GM10248 (cell line): ENCODE results near the gene TRIM36.

ENCODE experiments used
- CTCF ChIA-PET: fragments of 300-600 bp; sonication (Branson Sonifier 250); formaldehyde crosslinking; extraction: SDS; loops from one replicate; lab custom pipeline; 2021; ENCODE audit warnings: antibody characterized with exemption; lab: Yijun Ruan, JAX
- POLR2A ChIA-PET: fragments of 350-650 bp; sonication (Branson Sonifier 250); formaldehyde crosslinking; extraction: SDS; loops from one replicate; lab custom pipeline; 2020; ENCODE audit warnings: antibody characterized with exemption; lab: Yijun Ruan, JAX
- DNase-seq: peaks from one replicate; pipeline ENCODE4 v3.0.0; 2012; ENCODE audit errors: extremely low spot score
- TF ChIP-seq, protein P1 (sequence below): IDR thresholded peaks from 2 replicates; pipeline ENCODE4 v1.5.1; 2012; ENCODE audit warnings: mild to moderate bottlenecking, low read depth; ENCODE audit errors: extremely low read depth, missing control alignments, control extremely low read depth

Gene TRIM36

DNA sequence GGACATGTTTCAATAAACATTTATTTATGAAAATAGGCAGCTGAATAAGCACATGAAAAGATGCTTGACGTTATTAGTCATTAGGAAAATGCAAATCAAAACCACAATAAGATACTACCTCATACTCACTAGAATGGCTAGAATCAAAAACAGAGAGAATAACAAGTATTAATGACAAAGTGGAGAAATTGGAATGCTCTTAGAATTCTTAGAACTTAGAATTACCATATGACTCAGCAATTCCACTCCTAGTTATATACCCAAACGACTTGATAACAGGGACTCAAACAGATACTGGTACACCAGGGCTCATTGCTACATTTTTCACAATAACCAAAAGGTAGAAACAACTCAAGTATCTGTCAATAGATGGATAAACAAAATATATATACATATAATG lies 15.1 kb upstream of the TRIM36 start:
- no peak for DNase-seq
- CTCF ChIA-PET = no interaction called here
- POLR2A ChIA-PET = no interaction called here
- TF ChIP-seq, protein P1, sequence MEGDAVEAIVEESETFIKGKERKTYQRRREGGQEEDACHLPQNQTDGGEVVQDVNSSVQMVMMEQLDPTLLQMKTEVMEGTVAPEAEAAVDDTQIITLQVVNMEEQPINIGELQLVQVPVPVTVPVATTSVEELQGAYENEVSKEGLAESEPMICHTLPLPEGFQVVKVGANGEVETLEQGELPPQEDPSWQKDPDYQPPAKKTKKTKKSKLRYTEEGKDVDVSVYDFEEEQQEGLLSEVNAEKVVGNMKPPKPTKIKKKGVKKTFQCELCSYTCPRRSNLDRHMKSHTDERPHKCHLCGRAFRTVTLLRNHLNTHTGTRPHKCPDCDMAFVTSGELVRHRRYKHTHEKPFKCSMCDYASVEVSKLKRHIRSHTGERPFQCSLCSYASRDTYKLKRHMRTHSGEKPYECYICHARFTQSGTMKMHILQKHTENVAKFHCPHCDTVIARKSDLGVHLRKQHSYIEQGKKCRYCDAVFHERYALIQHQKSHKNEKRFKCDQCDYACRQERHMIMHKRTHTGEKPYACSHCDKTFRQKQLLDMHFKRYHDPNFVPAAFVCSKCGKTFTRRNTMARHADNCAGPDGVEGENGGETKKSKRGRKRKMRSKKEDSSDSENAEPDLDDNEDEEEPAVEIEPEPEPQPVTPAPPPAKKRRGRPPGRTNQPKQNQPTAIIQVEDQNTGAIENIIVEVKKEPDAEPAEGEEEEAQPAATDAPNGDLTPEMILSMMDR = no peak

DNA sequence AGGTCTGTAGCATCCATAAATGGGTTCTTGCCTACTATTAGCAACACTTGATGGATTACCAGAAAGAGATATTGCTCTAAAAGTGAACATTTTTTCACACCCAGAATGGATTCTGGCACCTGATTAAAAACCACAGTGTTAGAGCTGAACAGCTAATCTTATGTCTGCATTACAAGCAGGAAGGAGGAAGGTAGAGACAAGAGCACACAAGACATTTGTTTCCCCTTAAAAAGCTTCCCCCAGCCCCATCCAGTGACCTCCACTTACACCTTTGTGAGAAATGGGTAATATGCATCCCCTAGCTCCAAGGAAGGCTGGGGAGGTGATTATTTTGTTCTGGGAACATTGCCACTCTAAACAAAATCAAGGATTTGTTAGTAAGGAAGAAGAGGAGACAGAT lies 12.0 kb upstream of the TRIM36 start:
- no peak for DNase-seq
- CTCF ChIA-PET = interaction anchor here (1.0 to 1.5 kb wide), 4 partner anchors 8 to 84 kb away, joined by 3 to 5 read pairs (median 4); no protein-coding TSS in a partner anchor
- TF ChIP-seq, protein P1 = no peak
- POLR2A ChIA-PET = no interaction called here

DNA sequence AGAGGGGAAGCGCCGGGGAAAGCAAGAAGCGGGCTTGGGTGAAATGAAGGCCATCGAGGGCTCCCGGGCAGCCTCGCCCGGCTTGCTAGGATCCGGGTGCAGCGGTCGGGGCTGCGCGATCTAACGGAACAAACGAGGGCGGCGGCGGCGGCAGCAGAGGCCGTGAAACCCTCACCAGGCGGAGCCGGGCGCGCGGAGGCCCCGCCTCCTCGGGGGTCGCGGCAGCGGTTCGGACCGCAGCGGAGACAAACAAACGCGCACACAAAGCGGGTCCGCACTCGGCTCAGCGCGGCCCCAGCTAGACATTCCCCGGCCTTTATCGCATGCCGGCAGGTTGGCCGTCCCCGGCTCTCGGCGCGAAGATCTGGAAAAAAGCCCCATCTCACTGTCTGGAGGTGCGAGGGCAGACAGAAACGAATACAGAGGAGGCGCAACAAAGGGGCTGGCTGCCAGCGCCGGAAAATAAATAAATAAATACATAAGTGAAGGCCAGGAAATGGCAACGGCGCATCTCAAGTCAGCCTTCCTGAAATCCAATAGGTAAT lies 10.5 kb upstream of the TRIM36 start:
- CTCF ChIA-PET = no interaction called here
- DNase-seq = peak; percentile 52
- TF ChIP-seq, protein P1 = no peak
- POLR2A ChIA-PET = no interaction called here

DNA sequence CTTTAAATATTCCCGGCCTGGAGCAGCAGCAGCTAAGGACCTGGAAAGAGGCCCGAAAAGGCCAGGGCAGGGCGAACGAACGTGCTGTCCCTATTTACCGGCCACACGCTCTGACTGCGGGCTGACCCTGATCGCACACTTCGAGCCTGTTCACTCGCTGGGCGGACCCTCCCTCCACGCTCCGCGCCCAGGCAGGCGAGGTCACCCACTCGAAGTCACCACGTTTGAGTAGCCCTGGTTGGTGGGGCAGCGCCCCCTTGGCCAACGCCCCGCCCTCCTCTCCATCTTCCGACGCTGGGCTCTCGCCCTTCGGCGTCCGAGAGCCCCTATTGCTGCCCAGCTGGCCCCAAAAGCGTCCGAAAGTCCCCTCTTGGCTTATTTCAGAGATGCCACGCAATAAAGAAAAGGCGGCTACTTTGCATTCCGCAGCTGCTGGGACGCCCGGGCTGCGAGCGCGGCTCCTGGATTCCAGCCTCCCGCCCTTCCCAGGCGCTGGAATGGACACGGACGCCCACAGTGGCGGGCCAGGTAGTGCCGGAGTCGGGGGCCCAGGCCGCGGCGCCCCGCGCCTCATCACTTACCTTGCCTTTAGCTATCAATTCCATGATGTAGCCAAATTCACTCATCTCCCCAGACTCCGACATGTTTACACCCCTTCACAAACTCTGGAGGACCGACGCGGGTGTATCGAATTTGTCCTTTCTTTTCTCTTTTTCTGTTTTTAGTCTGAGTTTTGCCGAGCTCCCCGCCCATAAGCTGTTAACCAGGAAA lies 9.9 kb upstream of the TRIM36 start:
- ChIA-PET CTCF (no interaction called here), POLR2A (no interaction called here)
- peak; percentile 41 for DNase-seq
- TF ChIP-seq, protein P1 = no peak

DNA sequence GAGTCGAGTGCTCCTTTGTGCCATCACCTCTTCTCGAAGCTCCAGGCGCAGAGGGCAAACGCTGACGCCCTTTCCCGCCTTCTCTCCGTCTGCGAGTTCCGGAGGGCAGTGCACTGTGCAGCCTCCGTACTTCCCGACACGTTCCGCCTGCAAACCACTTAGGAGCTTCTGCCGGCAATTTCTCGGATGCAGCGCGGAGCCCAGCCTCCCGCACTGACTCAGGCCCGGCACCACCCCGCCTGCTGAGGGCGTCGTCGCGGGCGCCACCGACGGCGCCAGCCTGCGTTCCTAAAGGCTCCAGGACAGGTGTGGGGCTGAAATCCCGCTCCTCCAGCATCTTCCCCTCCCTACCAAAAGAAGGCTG lies 9.3 kb upstream of the TRIM36 start:
- CTCF ChIA-PET = no interaction called here
- POLR2A ChIA-PET = no interaction called here

DNA sequence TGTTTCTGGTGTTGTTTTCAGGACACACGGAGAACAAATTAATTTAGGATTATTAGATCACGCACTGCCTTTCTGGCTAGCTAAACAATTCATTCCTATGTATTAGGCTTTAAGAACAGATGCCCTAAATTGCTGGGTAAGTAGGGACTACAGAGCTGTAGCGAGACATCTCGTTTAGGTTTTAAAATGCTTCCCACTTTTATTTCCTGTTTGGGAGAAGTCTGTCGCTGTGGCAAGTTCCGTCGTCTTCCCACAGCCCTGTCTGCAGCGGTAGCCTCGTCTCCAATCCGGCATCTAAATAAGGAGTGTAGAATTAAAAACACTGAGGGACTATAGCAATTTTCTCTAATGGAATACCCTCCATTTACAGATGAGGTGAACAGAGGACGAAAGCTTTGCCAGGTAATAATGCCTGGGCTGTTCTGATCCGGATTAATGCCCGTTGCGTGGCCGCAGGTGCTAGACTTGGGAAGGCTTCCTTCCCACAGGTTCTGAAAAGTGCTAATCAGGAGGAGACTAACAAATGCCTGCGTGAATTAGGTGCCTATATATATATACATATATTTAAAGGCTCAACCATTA lies 1.3 kb upstream of the TRIM36 start:
- DNase-seq = no peak
- CTCF ChIA-PET = interaction anchor here (0.8 to 1.5 kb wide), 3 partner anchors 10 to 29 kb away, joined by 3 read pairs; no protein-coding TSS in a partner anchor
- POLR2A ChIA-PET = no interaction called here
- TF ChIP-seq, protein P1 = no peak

More for the DNA sequence above, 9.3 kb upstream of the TRIM36 start:
- TF ChIP-seq, protein P1 = no peak
- DNase-seq = no peak
